ENCODE measurements around the gene STEEP1.
"Not testable (repeated sequence)": the region's sequence is repeated elsewhere in the genome, so short reads cannot be mapped to it uniquely, and the experiment has no call there.

STEEP1 gene

DNA sequence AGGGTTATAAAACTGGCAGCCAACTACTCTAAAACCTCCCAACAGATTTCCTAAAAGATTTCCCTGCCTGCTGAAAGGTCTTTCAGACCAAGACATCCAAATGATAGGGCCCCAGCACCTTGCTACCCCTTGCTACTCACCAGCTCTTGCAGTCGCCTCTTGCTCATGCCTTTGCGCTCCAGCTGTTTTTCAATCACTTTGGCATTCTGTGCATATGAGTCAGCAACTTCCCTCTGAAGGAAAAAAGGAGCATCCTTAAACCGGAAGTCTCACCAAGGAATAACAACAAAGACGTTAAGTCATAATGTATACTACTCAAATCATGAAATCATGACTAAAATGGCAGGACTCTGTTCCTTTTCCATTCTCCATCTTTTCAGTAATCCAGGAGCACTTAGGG is 24.0 kb downstream of the STEEP1 start:
- DNase-seq = peak; percentile 71
- in situ Hi-C loops (cut with HindIII; ENCODE audit: low pct_ligation_motif_present, low pct_unique_long_range_greater_than_20kb, low sequenced_read_pairs) = no loop called here

- no peak for DNase-seq
- in situ Hi-C loops (cut with HindIII; ENCODE audit: low pct_ligation_motif_present, low pct_unique_long_range_greater_than_20kb, low sequenced_read_pairs) = no loop called here
Measured at GRCh38 chrX:119539872-119540271, 25.3 kb downstream of the STEEP1 start.

GRCh38 chrX:119537487-119537886 is 27.7 kb downstream of the STEEP1 start:
- in situ Hi-C loops (cut with HindIII; ENCODE audit: low pct_ligation_motif_present, low pct_unique_long_range_greater_than_20kb, low sequenced_read_pairs) = no loop called here
- DNase-seq = no peak

GRCh38 chrX:119529345-119530276 is 35.6 kb downstream of the STEEP1 start:
- no peak for DNase-seq
- in situ Hi-C loops (cut with HindIII; ENCODE audit: low pct_ligation_motif_present, low pct_unique_long_range_greater_than_20kb, low sequenced_read_pairs) = no loop called here

DNA sequence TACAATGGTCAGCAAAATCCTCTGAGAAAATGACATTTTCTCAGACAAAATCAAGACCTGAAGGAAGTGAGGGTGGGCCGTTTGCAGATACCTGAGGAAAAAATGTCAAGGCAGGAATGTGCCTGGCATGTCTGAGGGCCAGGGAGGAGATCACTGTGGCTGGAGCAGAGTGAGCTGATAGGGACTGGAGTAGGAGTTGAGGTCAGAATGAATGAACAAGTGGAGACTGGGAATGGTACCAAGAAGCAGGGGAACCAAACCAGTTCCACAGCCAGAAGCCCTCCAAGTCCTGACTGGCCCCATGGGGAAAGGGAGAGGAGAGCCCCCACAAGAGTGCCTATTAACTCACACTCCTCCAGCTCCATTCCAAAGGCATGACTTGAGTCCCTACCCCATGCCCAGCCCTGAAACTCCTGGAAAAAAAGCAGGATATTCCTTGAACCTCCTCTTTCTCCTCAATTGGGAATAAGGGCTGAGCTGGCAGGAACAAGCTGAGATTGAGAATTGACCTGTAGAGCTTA is 41.5 kb downstream of the STEEP1 start:
- in situ Hi-C loops (cut with HindIII; ENCODE audit: low pct_ligation_motif_present, low pct_unique_long_range_greater_than_20kb, low sequenced_read_pairs) = no loop called here
- DNase-seq = no peak

DNA sequence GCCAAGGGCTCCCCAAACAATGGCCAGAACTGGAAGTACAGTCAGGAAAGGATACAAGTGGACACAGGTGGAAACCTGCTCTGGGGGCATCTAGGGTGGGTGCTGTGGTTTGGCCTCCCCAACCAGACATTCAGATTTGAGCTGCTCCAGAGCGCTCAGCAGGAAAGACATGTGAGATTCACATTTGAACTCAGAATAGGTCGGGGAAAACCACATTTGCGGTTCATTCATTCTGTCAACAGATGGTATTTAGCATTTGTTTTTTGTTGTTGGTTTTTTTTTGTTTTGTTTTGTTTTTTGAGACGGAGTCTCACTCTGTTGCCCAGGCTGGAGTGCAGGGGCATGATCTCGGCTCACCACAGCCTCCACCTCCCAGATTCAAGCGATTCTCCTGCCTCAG is 44.0 kb downstream of the STEEP1 start:
- in situ Hi-C loops (cut with HindIII; ENCODE audit: low pct_ligation_motif_present, low pct_unique_long_range_greater_than_20kb, low sequenced_read_pairs) = no loop called here
- DNase-seq = no peak

DNA sequence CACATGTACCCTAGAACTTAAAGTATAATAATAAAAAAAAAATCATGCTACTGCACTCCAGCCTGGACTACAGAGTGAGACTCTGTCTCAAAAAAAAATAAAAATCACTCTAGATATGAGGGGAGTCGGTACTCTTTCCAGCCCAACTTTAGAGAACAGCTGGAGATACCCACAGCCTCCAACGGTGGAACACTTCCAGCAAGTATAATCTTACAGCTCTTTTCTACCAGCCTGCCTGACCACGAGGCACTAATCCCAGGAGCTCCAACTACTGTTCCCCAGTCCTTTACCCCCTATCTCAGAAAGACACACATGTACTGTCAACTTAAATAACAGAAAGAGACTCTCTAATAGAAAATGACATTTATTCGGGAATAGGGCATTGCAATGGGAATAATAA is 46.8 kb downstream of the STEEP1 start:
- in situ Hi-C loops (cut with HindIII; ENCODE audit: low pct_ligation_motif_present, low pct_unique_long_range_greater_than_20kb, low sequenced_read_pairs) = no loop called here
- no peak for DNase-seq

- DNase-seq = peak; percentile 55
- in situ Hi-C loops (cut with HindIII; ENCODE audit: low pct_ligation_motif_present, low pct_unique_long_range_greater_than_20kb, low sequenced_read_pairs) = no loop called here
Measured at GRCh38 chrX:119516157-119516702, 49.0 kb downstream of the STEEP1 start.

GRCh38 chrX:119512146-119512800 is 52.9 kb downstream of the STEEP1 start:
- DNase-seq = peak; percentile 65
- in situ Hi-C loops (cut with HindIII; ENCODE audit: low pct_ligation_motif_present, low pct_unique_long_range_greater_than_20kb, low sequenced_read_pairs) = no loop called here

DNA sequence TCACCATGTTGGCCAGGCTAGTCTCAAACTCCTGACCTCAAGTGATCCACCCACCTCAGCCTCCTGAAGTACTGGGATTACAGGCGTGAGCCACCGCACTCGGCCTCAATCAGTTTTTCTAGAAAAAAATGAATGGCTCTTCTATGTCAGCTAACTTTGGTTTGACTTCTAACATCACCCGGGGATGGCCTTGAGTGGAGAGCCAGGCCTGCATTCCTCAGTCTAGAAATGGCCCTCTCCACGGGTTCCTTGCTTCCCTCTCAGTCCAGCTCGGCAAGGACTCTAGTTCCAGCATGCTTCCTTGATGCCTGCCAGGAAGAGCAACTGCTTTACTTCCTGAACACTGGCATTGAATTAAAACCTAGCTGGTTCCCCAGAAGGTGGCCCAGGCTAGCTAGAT is 58.0 kb downstream of the STEEP1 start:
- no peak for DNase-seq
- in situ Hi-C loops (cut with HindIII; ENCODE audit: low pct_ligation_motif_present, low pct_unique_long_range_greater_than_20kb, low sequenced_read_pairs) = no loop called here

DNA sequence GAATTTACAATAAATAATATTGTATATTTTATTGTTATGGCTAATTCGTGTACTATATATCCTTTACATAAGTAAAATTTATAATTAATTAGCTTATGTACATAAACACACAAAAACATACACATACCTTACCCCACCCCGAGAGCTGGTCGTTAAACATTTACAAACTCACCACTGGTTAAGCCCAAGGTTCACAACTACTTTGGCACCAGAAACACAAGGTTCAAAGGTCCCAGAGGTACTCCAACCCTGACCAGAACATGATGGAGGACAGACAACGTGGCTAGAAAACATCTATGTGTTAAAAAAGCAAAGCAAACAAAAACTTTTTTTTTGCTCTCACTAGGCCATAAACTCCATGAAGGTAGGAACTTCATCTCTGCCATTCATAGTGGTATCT is 59.3 kb downstream of the STEEP1 start:
- in situ Hi-C loops (cut with HindIII; ENCODE audit: low pct_ligation_motif_present, low pct_unique_long_range_greater_than_20kb, low sequenced_read_pairs) = no loop called here
- DNase-seq = no peak

GRCh38 chrX:119505145-119505544 is 60.1 kb downstream of the STEEP1 start:
- DNase-seq; in situ Hi-C loops (cut with HindIII; ENCODE audit: low pct_ligation_motif_present, low pct_unique_long_range_greater_than_20kb, low sequenced_read_pairs): not testable (repeated sequence)

DNA sequence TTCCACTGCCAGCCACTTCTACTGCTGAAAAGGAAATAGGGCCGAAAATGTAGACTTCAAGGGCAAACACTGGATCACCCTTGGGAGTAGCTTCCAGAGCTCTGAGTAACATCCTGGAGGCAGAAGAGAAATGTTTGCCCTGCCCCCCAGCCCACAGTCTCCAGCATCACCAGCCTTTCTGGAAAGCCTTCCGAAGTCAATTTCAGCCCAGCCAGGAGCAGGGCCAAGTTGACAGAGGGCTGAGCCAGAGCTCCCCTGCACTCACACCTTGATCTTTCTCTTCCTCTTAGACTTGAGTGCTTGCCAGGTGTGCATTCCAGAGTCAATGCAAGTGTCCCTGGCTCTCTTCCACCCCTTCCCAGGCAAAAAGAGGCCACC is 61.7 kb downstream of the STEEP1 start:
- in situ Hi-C loops (cut with HindIII; ENCODE audit: low pct_ligation_motif_present, low pct_unique_long_range_greater_than_20kb, low sequenced_read_pairs) = no loop called here
- DNase-seq = peak; percentile 54

DNA sequence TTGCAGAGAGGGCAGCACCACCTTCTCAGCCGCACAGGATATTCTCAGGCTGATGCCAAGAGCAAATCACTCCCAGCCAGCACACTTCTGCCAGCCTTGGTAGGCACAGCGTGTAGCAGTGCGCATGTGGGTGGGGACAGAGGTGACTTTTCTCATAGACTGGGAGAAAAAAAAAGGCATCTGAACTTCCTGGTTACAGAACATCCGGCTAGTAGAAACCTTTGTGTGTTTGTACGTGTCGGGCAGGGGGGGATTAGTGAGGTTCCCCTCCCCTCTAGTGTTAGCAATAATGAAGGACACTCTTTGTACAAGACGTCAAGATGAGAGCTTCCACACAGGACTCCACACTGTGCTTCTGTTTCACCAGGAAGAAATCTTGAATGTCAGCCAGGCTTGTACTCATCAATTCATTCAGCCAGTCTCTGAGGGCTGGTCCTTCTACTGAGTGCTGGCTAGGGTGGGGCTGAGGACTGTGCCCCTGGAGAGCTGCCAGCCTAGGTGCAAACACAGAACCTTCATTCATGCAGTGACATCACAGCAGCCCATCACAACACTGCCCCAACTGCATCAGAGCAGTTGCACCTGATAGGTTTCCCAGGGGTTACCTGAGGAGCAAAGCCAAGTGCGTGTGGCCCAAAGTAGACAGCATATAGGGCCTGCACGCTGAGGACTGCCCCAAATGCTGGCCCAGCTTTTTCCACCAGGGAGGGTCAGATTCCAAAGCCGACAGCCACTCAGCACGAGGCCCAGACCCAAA is 62.3 kb downstream of the STEEP1 start:
- in situ Hi-C loops (cut with HindIII; ENCODE audit: low pct_ligation_motif_present, low pct_unique_long_range_greater_than_20kb, low sequenced_read_pairs) = no loop called here
- no peak for DNase-seq

DNA sequence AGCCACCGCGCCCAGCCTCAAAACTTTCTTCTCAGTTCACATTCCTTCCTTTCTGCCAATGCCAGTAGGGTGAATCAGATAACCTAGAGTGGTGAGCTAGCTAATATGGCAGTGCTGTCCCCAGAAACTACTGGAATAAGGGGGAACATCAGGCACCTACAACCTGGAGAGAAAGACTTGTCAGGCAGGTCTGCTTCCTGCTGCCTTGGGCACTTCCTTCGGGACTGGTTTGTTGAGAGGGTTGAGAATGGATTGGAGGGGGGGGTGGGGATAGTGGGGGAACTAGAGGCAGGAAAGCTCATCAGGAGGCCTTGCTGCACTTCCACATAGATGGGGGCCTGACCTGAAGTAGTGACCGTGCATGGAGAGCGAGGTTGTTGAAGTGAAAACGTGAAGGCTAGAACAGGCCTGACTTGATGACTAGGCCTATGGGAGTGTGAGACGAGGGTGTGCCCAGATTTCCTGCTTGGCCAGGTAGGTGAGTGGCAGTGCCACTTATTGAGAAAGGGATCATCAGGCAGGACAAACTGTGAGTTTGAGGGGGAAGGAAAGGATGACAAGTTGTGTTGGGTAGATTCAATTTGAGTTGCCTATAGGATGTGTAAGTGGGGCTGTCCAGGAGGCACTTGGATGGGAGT is 63.6 kb downstream of the STEEP1 start:
- in situ Hi-C loops (cut with HindIII; ENCODE audit: low pct_ligation_motif_present, low pct_unique_long_range_greater_than_20kb, low sequenced_read_pairs) = no loop called here
- no peak for DNase-seq

DNA sequence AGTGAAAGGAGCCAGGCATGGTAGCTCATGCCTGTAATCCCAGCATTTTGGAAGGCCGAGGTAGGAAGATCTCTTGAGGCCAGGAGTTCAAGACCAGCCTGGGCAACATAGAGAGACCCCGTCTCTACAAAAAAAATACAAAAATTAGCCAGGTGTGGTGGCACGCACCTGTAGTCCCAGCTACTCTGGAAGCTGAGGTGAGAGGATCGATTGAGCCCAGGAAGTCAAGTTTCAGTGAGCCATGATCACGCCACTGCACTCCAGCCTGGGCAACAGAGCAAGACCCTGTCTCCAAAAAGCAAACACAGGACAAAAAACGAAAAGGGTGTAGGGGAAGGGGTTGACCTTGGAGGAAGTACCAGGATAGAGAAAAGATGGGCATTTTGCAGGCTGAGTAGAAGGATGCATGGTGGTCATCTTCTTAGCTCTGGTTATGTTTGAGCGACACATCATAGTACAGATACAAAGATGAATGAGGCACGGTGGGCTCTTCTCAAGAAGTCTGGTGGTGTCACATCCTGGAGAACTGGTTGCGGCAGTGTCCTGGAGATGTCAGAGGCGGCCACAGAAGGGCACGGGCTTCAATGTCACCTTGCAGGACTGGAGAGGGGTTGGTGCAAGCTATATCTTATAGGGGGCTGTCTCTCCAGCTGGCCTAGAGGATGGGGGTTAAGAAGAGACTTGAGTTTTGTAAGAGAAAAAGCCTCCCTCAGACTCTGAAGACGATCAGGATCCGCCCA is 65.0 kb downstream of the STEEP1 start:
- no peak for DNase-seq
- in situ Hi-C loops (cut with HindIII; ENCODE audit: low pct_ligation_motif_present, low pct_unique_long_range_greater_than_20kb, low sequenced_read_pairs) = no loop called here

DNA sequence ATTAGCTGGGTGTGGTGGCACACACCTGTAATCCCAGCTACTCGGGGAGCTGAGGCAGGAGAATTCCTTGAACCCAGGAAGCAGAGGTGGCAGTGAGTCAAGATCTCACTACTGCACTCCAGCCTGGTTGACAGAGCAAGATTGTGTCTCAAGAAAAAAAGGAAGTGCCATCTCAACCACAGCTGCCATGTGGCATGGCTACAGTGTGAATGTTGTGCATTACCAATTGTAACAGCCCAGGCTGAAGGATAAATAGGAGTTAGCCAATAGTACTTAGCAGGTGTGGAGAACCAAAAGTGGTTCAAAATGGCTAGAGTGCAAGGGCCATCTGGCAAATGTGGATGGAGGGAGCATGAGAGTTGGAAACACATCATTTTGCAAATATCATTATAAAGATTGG is 68.0 kb downstream of the STEEP1 start:
- no peak for DNase-seq
- in situ Hi-C loops (cut with HindIII; ENCODE audit: low pct_ligation_motif_present, low pct_unique_long_range_greater_than_20kb, low sequenced_read_pairs) = no loop called here

Measured in ACHN (cell line).